HG03521 (cell line): ENCODE results near the gene EPG5.
"Not testable (repeated sequence)": the region's sequence is repeated elsewhere in the genome, so short reads cannot be mapped to it uniquely, and the experiment has no call there.

Experiments used
- ATAC-seq: cut with Tn5 transposase; IDR thresholded peaks from one replicate; pipeline ENCODE4 v1.9.1; 2021; ENCODE audit warnings: mild to moderate bottlenecking, moderate library complexity; ENCODE audit not compliant: unreplicated experiment

EPG5 gene

GRCh38 chr18:45967007-45967706 is at the start of gene EPG5:
Gene EPG5, minus strand, starts transcription at chr18:45967329. Its CDS starts 90 bp downstream, at chr18:45967239.
- peak; percentile 95 for ATAC-seq

- ATAC-seq: no peak
Measured at GRCh38 chr18:46013484-46014189, 46.5 kb upstream of the EPG5 start.

- ATAC-seq: no peak
Measured at GRCh38 chr18:46010676-46011075, 43.5 kb upstream of the EPG5 start.

- no peak for ATAC-seq
Measured at GRCh38 chr18:46010050-46010449, 42.9 kb upstream of the EPG5 start.

- ATAC-seq: no peak
Measured at GRCh38 chr18:46009125-46009840, 42.2 kb upstream of the EPG5 start.

- ATAC-seq: no peak
Measured at GRCh38 chr18:46008531-46008930, 41.4 kb upstream of the EPG5 start.

- no peak for ATAC-seq
Measured at GRCh38 chr18:46007165-46007564, 40.0 kb upstream of the EPG5 start.

GRCh38 chr18:46002934-46003333 is 35.8 kb upstream of the EPG5 start:
- no peak for ATAC-seq

- ATAC-seq: no peak
Measured at GRCh38 chr18:46001892-46002291, 34.8 kb upstream of the EPG5 start.

- no peak for ATAC-seq
Measured at GRCh38 chr18:46001074-46001473, 33.9 kb upstream of the EPG5 start.

- ATAC-seq: no peak
Measured at GRCh38 chr18:45999536-45999935, 32.4 kb upstream of the EPG5 start.

- ATAC-seq: no peak
Measured at GRCh38 chr18:45998244-45998643, 31.1 kb upstream of the EPG5 start.

- ATAC-seq: no peak
Measured at GRCh38 chr18:45997700-45998151, 30.6 kb upstream of the EPG5 start.

GRCh38 chr18:45995461-45995860 is 28.3 kb upstream of the EPG5 start:
- no peak for ATAC-seq

GRCh38 chr18:45993438-45993837 is 26.3 kb upstream of the EPG5 start:
- no peak for ATAC-seq

GRCh38 chr18:45992527-45992926 is 25.4 kb upstream of the EPG5 start:
- not testable (repeated sequence) for ATAC-seq

- ATAC-seq: no peak
Measured at GRCh38 chr18:45991788-45992187, 24.7 kb upstream of the EPG5 start.

GRCh38 chr18:45984546-45985235 is 17.6 kb upstream of the EPG5 start:
- ATAC-seq: no peak

GRCh38 chr18:45981821-45982220 is 14.7 kb upstream of the EPG5 start:
- no peak for ATAC-seq

GRCh38 chr18:45980229-45980628 is 13.1 kb upstream of the EPG5 start:
- ATAC-seq: no peak

- no peak for ATAC-seq
Measured at GRCh38 chr18:45978084-45978483, 11.0 kb upstream of the EPG5 start.
